Erythroblast (primary cell): ENCODE data around the gene MAGED1.

Experiments
- GATA1 ChIP-seq: IDR thresholded peaks from 2 replicates; pipeline ENCODE4 v1.6.1; 2011; ENCODE audit warnings: low read depth, mild to moderate bottlenecking, control low read depth, low read length, moderate library complexity
- POLR2A ChIP-seq: IDR thresholded peaks from 2 replicates; pipeline ENCODE4 v1.6.1; 2011; ENCODE audit warnings: mild to moderate bottlenecking, low read length

GRCh38 chrX:51894697-51895336 is 1.4 kb downstream of the MAGED1 start:
- TF ChIP-seq POLR2A (no peak), GATA1 (no peak)
